Mesothelial cell of epicardium (in vitro differentiated cells): Measurements from ENCODE around the gene AP1M2. TPM values are rescaled to one million over a fixed set of nuclear protein-coding genes. Genes with fewer than 3 reads are reported as not detected.

Experiments
- DNase-seq, 2 experiments: peaks; one replicate each; pipeline ENCODE4 v3.0.0; 2021; ENCODE audit warnings: low spot score in 2 of 2; ENCODE audit not compliant: unreplicated experiment in 2 of 2
- H3K27ac Mint-ChIP-seq: 2 replicates; pipeline ENCODE4 v1.8.0; 2021; ENCODE audit warnings: mixed read lengths
- H3K27me3 Mint-ChIP-seq: 2 replicates; pipeline ENCODE4 v1.8.0; 2021; ENCODE audit warnings: low read depth, mixed read lengths
- H3K36me3 Mint-ChIP-seq: 2 replicates; pipeline ENCODE4 v1.8.0; 2021; ENCODE audit warnings: mixed read lengths
- H3K4me1 Mint-ChIP-seq: 2 replicates; pipeline ENCODE4 v1.8.0; 2021; ENCODE audit warnings: mixed read lengths
- H3K4me3 Mint-ChIP-seq: 2 replicates; pipeline ENCODE4 v1.8.0; 2021; ENCODE audit warnings: mild to moderate bottlenecking, moderate library complexity, mixed read lengths
- H3K9me3 Mint-ChIP-seq: 2 replicates; pipeline ENCODE4 v1.8.0; 2021; ENCODE audit warnings: mixed read lengths
- total RNA-seq: library from RNA; stranded (reverse); gene quantifications from 3 replicates; pipeline ENCODE4 v1.2.1, GENCODE V29; 2021
- TF ChIP-seq, protein P1 (sequence below): fragments of 200-600 bp; sonication (generic); IDR thresholded peaks from one replicate; pipeline ENCODE4 v1.5.0; 2021; ENCODE audit warnings: antibody characterized with exemption; ENCODE audit not compliant: unreplicated experiment

The AP1M2 gene
- total RNA-seq, 1 donor from 2014 or later = 25.9 TPM

DNA sequence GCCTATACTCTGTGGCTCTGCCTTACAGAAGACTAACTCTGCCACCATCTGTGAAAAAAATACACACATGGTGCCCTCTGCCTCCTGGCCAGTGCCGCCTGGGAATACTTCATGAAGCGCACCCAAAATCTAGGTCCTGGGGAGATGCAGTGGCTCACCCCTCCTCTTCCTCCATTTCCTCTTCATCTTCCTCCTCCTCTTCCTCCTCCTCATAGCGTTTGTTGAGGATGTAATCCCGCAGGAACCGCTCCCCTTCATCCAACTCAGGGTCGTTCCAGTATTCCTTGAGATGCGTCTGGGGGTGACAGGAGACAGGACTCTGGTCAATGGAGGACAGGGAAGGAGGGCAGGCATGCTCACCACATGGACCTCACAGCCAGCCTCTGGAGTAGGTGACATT is 27.0 kb downstream of the AP1M2 start:
- TF ChIP-seq, protein P1, sequence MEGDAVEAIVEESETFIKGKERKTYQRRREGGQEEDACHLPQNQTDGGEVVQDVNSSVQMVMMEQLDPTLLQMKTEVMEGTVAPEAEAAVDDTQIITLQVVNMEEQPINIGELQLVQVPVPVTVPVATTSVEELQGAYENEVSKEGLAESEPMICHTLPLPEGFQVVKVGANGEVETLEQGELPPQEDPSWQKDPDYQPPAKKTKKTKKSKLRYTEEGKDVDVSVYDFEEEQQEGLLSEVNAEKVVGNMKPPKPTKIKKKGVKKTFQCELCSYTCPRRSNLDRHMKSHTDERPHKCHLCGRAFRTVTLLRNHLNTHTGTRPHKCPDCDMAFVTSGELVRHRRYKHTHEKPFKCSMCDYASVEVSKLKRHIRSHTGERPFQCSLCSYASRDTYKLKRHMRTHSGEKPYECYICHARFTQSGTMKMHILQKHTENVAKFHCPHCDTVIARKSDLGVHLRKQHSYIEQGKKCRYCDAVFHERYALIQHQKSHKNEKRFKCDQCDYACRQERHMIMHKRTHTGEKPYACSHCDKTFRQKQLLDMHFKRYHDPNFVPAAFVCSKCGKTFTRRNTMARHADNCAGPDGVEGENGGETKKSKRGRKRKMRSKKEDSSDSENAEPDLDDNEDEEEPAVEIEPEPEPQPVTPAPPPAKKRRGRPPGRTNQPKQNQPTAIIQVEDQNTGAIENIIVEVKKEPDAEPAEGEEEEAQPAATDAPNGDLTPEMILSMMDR = no peak
- no peak overlapping the region for H3K4me3 Mint-ChIP-seq
- no peak overlapping the region for H3K27ac Mint-ChIP-seq
- H3K27me3 Mint-ChIP-seq = no peaks in the 10 kb centered on the region
- no peak for DNase-seq
- H3K9me3 Mint-ChIP-seq = no peaks in the 10 kb centered on the region
- peaks cover 10% of the 10 kb centered on the region for H3K36me3 Mint-ChIP-seq
- peaks cover 7% of the 10 kb centered on the region for H3K4me1 Mint-ChIP-seq

- H3K36me3 Mint-ChIP-seq = peaks cover 17% of the 10 kb centered on the region
- H3K4me3 Mint-ChIP-seq = no peak overlapping the region
- H3K27ac Mint-ChIP-seq = no peak overlapping the region
- H3K9me3 Mint-ChIP-seq = no peaks in the 10 kb centered on the region
- DNase-seq = no peak
- H3K27me3 Mint-ChIP-seq = no peaks in the 10 kb centered on the region
- TF ChIP-seq, protein P1 = no peak
- H3K4me1 Mint-ChIP-seq = no peaks in the 10 kb centered on the region
Measured at GRCh38 chr19:10557603-10558197, 29.4 kb downstream of the AP1M2 start.

DNA sequence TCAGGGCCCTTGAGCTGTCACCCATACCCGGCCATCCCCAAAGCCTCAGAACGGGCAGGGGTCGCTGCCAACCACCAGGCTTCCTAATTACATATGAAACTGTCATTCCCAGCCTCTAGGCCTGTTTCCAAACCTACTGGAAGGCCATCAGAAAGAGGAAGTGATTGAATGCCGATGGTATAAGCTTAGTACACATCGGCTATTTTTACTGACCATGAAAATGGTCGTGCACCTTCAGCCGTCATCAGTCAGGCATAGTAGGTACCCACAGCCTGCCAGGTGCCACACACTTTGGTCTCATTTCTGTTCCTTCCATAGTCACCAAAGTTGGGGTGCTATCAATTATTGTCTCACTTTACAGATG is 31.5 kb downstream of the AP1M2 start:
- TF ChIP-seq, protein P1 = no peak
- H3K27me3 Mint-ChIP-seq = no peaks in the 10 kb centered on the region
- no peak overlapping the region for H3K27ac Mint-ChIP-seq
- no peak for DNase-seq
- H3K4me3 Mint-ChIP-seq = no peak overlapping the region
- H3K4me1 Mint-ChIP-seq = no peaks in the 10 kb centered on the region
- peaks cover 29% of the 10 kb centered on the region for H3K36me3 Mint-ChIP-seq
- no peaks in the 10 kb centered on the region for H3K9me3 Mint-ChIP-seq

- no peak overlapping the region for H3K4me3 Mint-ChIP-seq
- no peak overlapping the region for H3K27ac Mint-ChIP-seq
- H3K36me3 Mint-ChIP-seq = peaks cover 33% of the 10 kb centered on the region
Measured at GRCh38 chr19:10554760-10555609, 32.1 kb downstream of the AP1M2 start.

GRCh38 chr19:10553943-10554381 is 33.1 kb downstream of the AP1M2 start:
- H3K27me3 Mint-ChIP-seq = no peaks in the 10 kb centered on the region
- H3K4me3 Mint-ChIP-seq = no peak overlapping the region
- H3K27ac Mint-ChIP-seq = no peak overlapping the region
- peaks cover 30% of the 10 kb centered on the region for H3K36me3 Mint-ChIP-seq
- H3K4me1 Mint-ChIP-seq = no peaks in the 10 kb centered on the region
- no peak for DNase-seq
- no peaks in the 10 kb centered on the region for H3K9me3 Mint-ChIP-seq
- TF ChIP-seq, protein P1 = no peak

More at GRCh38 chr19:10554760-10555609, 32.1 kb downstream of the AP1M2 start:
- no peaks in the 10 kb centered on the region for H3K27me3 Mint-ChIP-seq
- DNase-seq = no peak
- no peaks in the 10 kb centered on the region for H3K4me1 Mint-ChIP-seq
- TF ChIP-seq, protein P1 = no peak
- no peaks in the 10 kb centered on the region for H3K9me3 Mint-ChIP-seq
